NCI-H2171 (cell line): Measurements from ENCODE around the gene FBXL19.

Experiments
- DNase-seq: peaks from one replicate; lab custom pipeline; 2025; lab: John Stamatoyannopoulos, UW

FBXL19 gene

GRCh38 chr16:30894540-30895368 lies 28.6 kb upstream of the FBXL19 start:
- no peak for DNase-seq

GRCh38 chr16:30895627-30896260 lies 27.6 kb upstream of the FBXL19 start:
- DNase-seq = no peak

GRCh38 chr16:30896261-30896888 lies 27.0 kb upstream of the FBXL19 start, which contains the start of gene CTF1:
Gene CTF1, plus strand, starts transcription at chr16:30896614. Its CDS starts 30 bp downstream, at chr16:30896644.
- no peak for DNase-seq

GRCh38 chr16:30896889-30897733 lies 26.3 kb upstream of the FBXL19 start:
- DNase-seq = peak; percentile 69

GRCh38 chr16:30899794-30900193 lies 23.6 kb upstream of the FBXL19 start:
- no peak for DNase-seq

- DNase-seq = no peak
Observed at GRCh38 chr16:30900588-30900987, 22.8 kb upstream of the FBXL19 start.

GRCh38 chr16:30901201-30902028 lies 22.0 kb upstream of the FBXL19 start:
- no peak for DNase-seq

GRCh38 chr16:30902029-30902972 lies 21.1 kb upstream of the FBXL19 start:
- DNase-seq = peak; percentile 47

- no peak for DNase-seq
Observed at GRCh38 chr16:30903002-30903401, 20.4 kb upstream of the FBXL19 start.

GRCh38 chr16:30903596-30903995 lies 19.8 kb upstream of the FBXL19 start:
- DNase-seq = no peak

- DNase-seq = no peak
Observed at GRCh38 chr16:30904114-30904780, 19.1 kb upstream of the FBXL19 start.

- DNase-seq = no peak
Observed at GRCh38 chr16:30907064-30907463, 16.3 kb upstream of the FBXL19 start.

- no peak for DNase-seq
Observed at GRCh38 chr16:30910427-30911029, 12.8 kb upstream of the FBXL19 start.

- DNase-seq = no peak
Observed at GRCh38 chr16:30912794-30913412, 10.5 kb upstream of the FBXL19 start.

- DNase-seq = no peak
Observed at GRCh38 chr16:30914830-30915229, 8.5 kb upstream of the FBXL19 start.

GRCh38 chr16:30918614-30919013 lies 4.8 kb upstream of the FBXL19 start:
- DNase-seq = no peak

GRCh38 chr16:30920891-30921290 lies 2.5 kb upstream of the FBXL19 start:
- no peak for DNase-seq

- DNase-seq = no peak
Observed at GRCh38 chr16:30921459-30921747, 2.0 kb upstream of the FBXL19 start.
